Adrenal gland (tissue), 5 donors: ENCODE data around the gene CCNY.

Experiments
- POLR2A ChIP-seq, 2 donors: fragments of 450-650 bp; IDR thresholded peaks; one replicate each; pipeline ENCODE4 v1.6.1; 2017; ENCODE audit warnings: antibody characterized with exemption in 2 of 2, mild to moderate bottlenecking in 2 of 2, moderate library complexity in 1 of 2
- TF ChIP-seq, protein P1 (sequence below), 6 experiments: fragments of 450-650 bp in 4 of 6; fragments of 200-600 bp in 2 of 6; sonication (generic) in 1 of 6; IDR thresholded peaks; 1 replicate in 5 of 6; 2 replicates in 1 of 6; pipeline versions ENCODE4 v1.5.1 to v1.8.0; 2016 to 2021; ENCODE audit warnings: antibody characterized with exemption in 6 of 6, mild to moderate bottlenecking in 2 of 6, moderate library complexity in 1 of 6
- donor health status: DM: no; HTN: no; CAD: no.

DNA sequence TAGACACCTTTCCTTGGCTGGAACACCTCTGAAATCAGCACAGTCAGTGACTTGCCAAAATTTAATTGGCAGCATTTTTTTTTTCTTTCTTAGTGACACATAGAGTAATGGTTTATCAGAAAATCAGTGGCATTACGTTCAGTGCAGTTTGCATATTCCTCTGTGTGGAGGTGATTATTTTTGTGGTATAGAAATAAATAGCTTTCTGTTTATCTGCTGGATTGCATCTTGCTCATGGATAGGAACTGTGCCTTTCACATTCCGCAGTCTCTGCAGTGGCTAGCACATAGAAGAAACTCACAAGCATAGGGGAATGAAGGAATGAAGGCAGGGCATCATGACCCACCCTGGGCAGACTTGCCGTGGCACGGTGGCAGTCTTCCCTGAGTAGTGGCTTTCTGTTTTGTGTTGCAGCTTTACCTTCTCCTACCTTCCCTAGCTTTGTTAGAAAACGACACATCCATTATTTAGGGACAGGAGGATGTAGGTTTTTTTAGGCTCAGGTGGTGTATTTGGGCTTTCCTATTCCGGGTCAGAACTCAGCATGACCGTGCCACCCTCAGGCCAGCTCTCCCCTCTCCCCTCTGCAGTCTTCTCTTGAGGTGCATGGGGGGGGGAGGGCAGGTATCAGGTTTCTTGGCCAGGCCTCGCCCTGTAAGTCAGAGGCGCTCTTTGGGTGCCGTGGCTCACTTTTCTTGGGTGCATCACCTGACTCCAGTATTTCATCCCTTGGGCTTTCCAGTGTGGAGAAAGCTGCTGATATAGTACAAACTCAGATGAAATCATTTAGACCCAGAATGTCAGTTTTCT, 156.3 kb downstream of the CCNY start:
- TF ChIP-seq, protein P1, sequence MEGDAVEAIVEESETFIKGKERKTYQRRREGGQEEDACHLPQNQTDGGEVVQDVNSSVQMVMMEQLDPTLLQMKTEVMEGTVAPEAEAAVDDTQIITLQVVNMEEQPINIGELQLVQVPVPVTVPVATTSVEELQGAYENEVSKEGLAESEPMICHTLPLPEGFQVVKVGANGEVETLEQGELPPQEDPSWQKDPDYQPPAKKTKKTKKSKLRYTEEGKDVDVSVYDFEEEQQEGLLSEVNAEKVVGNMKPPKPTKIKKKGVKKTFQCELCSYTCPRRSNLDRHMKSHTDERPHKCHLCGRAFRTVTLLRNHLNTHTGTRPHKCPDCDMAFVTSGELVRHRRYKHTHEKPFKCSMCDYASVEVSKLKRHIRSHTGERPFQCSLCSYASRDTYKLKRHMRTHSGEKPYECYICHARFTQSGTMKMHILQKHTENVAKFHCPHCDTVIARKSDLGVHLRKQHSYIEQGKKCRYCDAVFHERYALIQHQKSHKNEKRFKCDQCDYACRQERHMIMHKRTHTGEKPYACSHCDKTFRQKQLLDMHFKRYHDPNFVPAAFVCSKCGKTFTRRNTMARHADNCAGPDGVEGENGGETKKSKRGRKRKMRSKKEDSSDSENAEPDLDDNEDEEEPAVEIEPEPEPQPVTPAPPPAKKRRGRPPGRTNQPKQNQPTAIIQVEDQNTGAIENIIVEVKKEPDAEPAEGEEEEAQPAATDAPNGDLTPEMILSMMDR (IDR thresholded peaks at IDR 0.05), result no peak
- no peak for TF ChIP-seq POLR2A (IDR thresholded peaks at IDR 0.05)
